Measurements from ENCODE around the gene CCDC112.

CCDC112 gene

GRCh38 chr5:115264786-115265185 lies 31.7 kb downstream of the CCDC112 start:
- Histone ChIP-seq H3K27me3 (ENCODE audit: insufficient read depth, low read length) (no peaks in the 10 kb centered on the region), H3K9me2 (ENCODE audit: low read depth, low read length) (no peaks in the 10 kb centered on the region), H3K27ac (ENCODE audit: low read depth, low read length, poor library complexity, severe bottlenecking) (no peak overlapping the region), H3K4me1 (ENCODE audit: insufficient read depth, low read length, severe bottlenecking) (peaks cover 25% of the 10 kb centered on the region), H2AFZ (ENCODE audit: low read length) (no peak overlapping the region), H3K36me3 (ENCODE audit: insufficient read depth, low read length) (no peaks in the 10 kb centered on the region), H3K79me2 (ENCODE audit: insufficient read depth, low read length) (peaks cover 25% of the 10 kb centered on the region), H3K9me3 (ENCODE audit: low read length) (no peaks in the 10 kb centered on the region), H3K4me2 (ENCODE audit: low read length) (no peak overlapping the region), H3K4me3 (ENCODE audit: low read depth, low read length, poor library complexity, severe bottlenecking) (no peak overlapping the region), H3F3A (ENCODE audit: insufficient read depth, low read length) (no peaks in the 10 kb centered on the region), H3K9ac (ENCODE audit: low read length) (no peak overlapping the region), H4K20me1 (ENCODE audit: insufficient read depth, low read length) (no peaks in the 10 kb centered on the region)
- TF ChIP-seq CTCF (IDR thresholded peaks at IDR 0.05; ENCODE audit: low read length), result no peak
- no peak for TF ChIP-seq EZH2 (IDR thresholded peaks at IDR 0.05; ENCODE audit: borderline replicate concordance, low read length)

- peak overlapping the region; percentile 90 for H2AFZ ChIP-seq (ENCODE audit: low read length)
These were observed 33.4 kb downstream of the CCDC112 start for GRCh38 chr5:115263078-115263380.

GRCh38 chr5:115262321-115263077 lies 34.0 kb downstream of the CCDC112 start, which contains the start of gene PGGT1B:
Gene PGGT1B (minus strand): TSS chr5:115262877. CDS start chr5:115262851, 26 bp downstream.
- Histone ChIP-seq H3K4me2 (ENCODE audit: low read length) (peak within 1 kb of the TSS; percentile 77), H3K79me2 (ENCODE audit: insufficient read depth, low read length) (peaks cover 45% of the 10 kb centered on the region), H3K9me2 (ENCODE audit: low read depth, low read length) (no peaks in the 10 kb centered on the region), H3K9me3 (ENCODE audit: low read length) (no peaks in the 10 kb centered on the region), H3K4me3 (ENCODE audit: low read depth, low read length, poor library complexity, severe bottlenecking) (peak within 1 kb of the TSS; percentile 79), H3K9ac (ENCODE audit: low read length) (peak within 1 kb of the TSS; percentile 87), H3K27me3 (ENCODE audit: insufficient read depth, low read length) (no peaks in the 10 kb centered on the region), H2AFZ (ENCODE audit: low read length) (peak within 1 kb of the TSS; percentile 90), H3K27ac (ENCODE audit: low read depth, low read length, poor library complexity, severe bottlenecking) (peak within 1 kb of the TSS; percentile 68), H4K20me1 (ENCODE audit: insufficient read depth, low read length) (no peaks in the 10 kb centered on the region), H3K4me1 (ENCODE audit: insufficient read depth, low read length, severe bottlenecking) (peaks cover 25% of the 10 kb centered on the region), H3F3A (ENCODE audit: insufficient read depth, low read length) (no peaks in the 10 kb centered on the region), H3K36me3 (ENCODE audit: insufficient read depth, low read length) (peaks cover 10% of the 10 kb centered on the region)
- TF ChIP-seq CTCF (IDR thresholded peaks at IDR 0.05; ENCODE audit: low read length) (no peak), EZH2 (IDR thresholded peaks at IDR 0.05; ENCODE audit: borderline replicate concordance, low read length) (no peak)

More at GRCh38 chr5:115263078-115263380, 33.4 kb downstream of the CCDC112 start:
- peak overlapping the region; percentile 77 for H3K4me2 ChIP-seq (ENCODE audit: low read length)
- H3K79me2 ChIP-seq (ENCODE audit: insufficient read depth, low read length), result peaks cover 40% of the 10 kb centered on the region
- peak overlapping the region; percentile 79 for H3K4me3 ChIP-seq (ENCODE audit: low read depth, low read length, poor library complexity, severe bottlenecking)
- H3K27me3 ChIP-seq (ENCODE audit: insufficient read depth, low read length), result no peaks in the 10 kb centered on the region
- no peaks in the 10 kb centered on the region for H3K9me3 ChIP-seq (ENCODE audit: low read length)
- H3K4me1 ChIP-seq (ENCODE audit: insufficient read depth, low read length, severe bottlenecking), result peaks cover 25% of the 10 kb centered on the region
- H3K27ac ChIP-seq (ENCODE audit: low read depth, low read length, poor library complexity, severe bottlenecking), result peak overlapping the region; percentile 68
- peaks cover 10% of the 10 kb centered on the region for H3K36me3 ChIP-seq (ENCODE audit: insufficient read depth, low read length)
- no peaks in the 10 kb centered on the region for H3K9me2 ChIP-seq (ENCODE audit: low read depth, low read length)
- TF ChIP-seq CTCF (IDR thresholded peaks at IDR 0.05; ENCODE audit: low read length), result no peak
- TF ChIP-seq EZH2 (IDR thresholded peaks at IDR 0.05; ENCODE audit: borderline replicate concordance, low read length), result no peak
- H3K9ac ChIP-seq (ENCODE audit: low read length), result peak overlapping the region; percentile 87
- H4K20me1 ChIP-seq (ENCODE audit: insufficient read depth, low read length), result no peaks in the 10 kb centered on the region
- H3F3A ChIP-seq (ENCODE audit: insufficient read depth, low read length), result no peaks in the 10 kb centered on the region
